ENCODE results near the gene ARHGEF12. TPM values are rescaled to one million over a fixed set of nuclear protein-coding genes. Genes with fewer than 3 reads are reported as not detected.

Gene ARHGEF12
- polyA plus RNA-seq, 2 of the 4 experiments (the other 2 are of a cell fraction) = 16.7 to 27.2 TPM

- no peaks in the 10 kb centered on the region for H3K9me3 ChIP-seq
- DNase-seq (ENCODE audit: low read depth in 1 of 2, low spot score in 1 of 2) (peak; percentile 32 to 45), FAIRE-seq (no peak), ATAC-seq (peak in 1 of 2 experiments; percentile 58; a peak in 3 of 6 replicates)
- ChIA-PET POLR2A (no interaction called here), CTCF (interaction anchor here (1.7 kb wide), 1 partner anchor 99 kb away, joined by 6 read pairs; no protein-coding TSS in a partner anchor)
- peak overlapping the region; percentile 46 to 86 for H3K27ac ChIP-seq
- no peak overlapping the region for H3K4me3 ChIP-seq
- H3K4me2 ChIP-seq = peak overlapping the region; percentile 62
- WGBS (ENCODE audit: missing lambda C conversion rate) = 41% methylated on average over 2 of the region's 2 CpGs
- TF ChIP-seq GATA3 (IDR thresholded peaks at IDR 0.05; ENCODE audit: borderline replicate concordance) (peak; percentile 56; the same call in 1 of the 2 replicates), KDM5A (IDR thresholded peaks at IDR 0.05) (no peak), HOXB5 (CRISPR knock-in tag; IDR thresholded peaks at IDR 0.05) (no peak), SMC3 (IDR thresholded peaks at IDR 0.05) (no peak), MAX (IDR thresholded peaks at IDR 0.05) (no peak), FOSL2 (IDR thresholded peaks at IDR 0.05) (no peak), FOSL2 (CRISPR knock-in tag; IDR thresholded peaks at IDR 0.05) (peak; percentile 32; the same call in 1 of the 2 replicates), BCL3 (IDR thresholded peaks at IDR 0.05) (no peak), TFCP2L1 (CRISPR knock-in tag; IDR thresholded peaks at IDR 0.05) (no peak), HOXA7 (CRISPR knock-in tag; IDR thresholded peaks at IDR 0.05) (no peak), RARB (CRISPR knock-in tag; IDR thresholded peaks at IDR 0.05) (no peak), MAZ (IDR thresholded peaks at IDR 0.05; ENCODE audit: borderline replicate concordance, low read depth, low read length) (no peak), ELK1 (IDR thresholded peaks at IDR 0.05; ENCODE audit: low read depth, low read length) (no peak), ATOH8 (CRISPR knock-in tag; IDR thresholded peaks at IDR 0.05; ENCODE audit: low read depth) (no peak), CHD4 (IDR thresholded peaks at IDR 0.05; ENCODE audit: borderline replicate concordance) (no peak), E2F6 (IDR thresholded peaks at IDR 0.05; ENCODE audit: borderline replicate concordance, low read depth) (no peak), ESRRA (IDR thresholded peaks at IDR 0.05; ENCODE audit: borderline replicate concordance, low read length) (no peak), CEBPB (IDR thresholded peaks at IDR 0.05) (0 out of 4 replicates have a peak, but pooled peaks of 1 of the 2 experiments have one; percentile 17)
- peaks cover 49% of the 10 kb centered on the region for H3K4me1 ChIP-seq
Observed at GRCh38 chr11:120331301-120331996, 4.8 kb upstream of the ARHGEF12 start.

GRCh38 chr11:120332822-120333716 is 3.1 kb upstream of the ARHGEF12 start:
- CTCF ChIA-PET = interaction anchor here (1.3 to 1.7 kb wide), 2 partner anchors 8 to 98 kb away, joined by 3 to 6 read pairs; partner anchors contain the start of gene TLCD5
- TF ChIP-seq HOXA7 (CRISPR knock-in tag; IDR thresholded peaks at IDR 0.05) = no peak
- TF ChIP-seq NFE2L2 (conservative IDR thresholded peaks at IDR 0.05; ENCODE audit: low read length) = peak; percentile 81
- TF ChIP-seq MAFK (IDR thresholded peaks at IDR 0.05; ENCODE audit: partially characterized antibody) = peak; percentile 89
- DNase-seq (ENCODE audit: low read depth in 1 of 2, low spot score in 1 of 2) (no peak), FAIRE-seq (no peak), ATAC-seq (no peak)
- no peaks in the 10 kb centered on the region for H3K9me3 ChIP-seq
- no peak overlapping the region for H3K4me3 ChIP-seq
- H3K27ac ChIP-seq = peak overlapping the region; percentile 44 to 86
- peaks cover 38% of the 10 kb centered on the region for H3K4me1 ChIP-seq
- peak overlapping the region; percentile 16 for H3K4me2 ChIP-seq
- POLR2A ChIA-PET = interaction anchor here (0.6 kb wide), 1 partner anchor 607 kb away, joined by 3 read pairs; no protein-coding TSS in a partner anchor
- 85% methylated on average over 5 of the region's 5 CpGs for WGBS (ENCODE audit: missing lambda C conversion rate)
